Liver (tissue), 9 donors: Measurements from ENCODE around the gene ITIH4. TPM values are rescaled to one million over a fixed set of nuclear protein-coding genes. Genes with fewer than 3 reads are reported as not detected.

ENCODE experiments used
- DNase-seq: peaks from one replicate; pipeline ENCODE4 v3.0.0-alpha.2; 2017; ENCODE audit warnings: low spot score
- H3K27ac ChIP-seq, 2 donors: one replicate each; pipeline ENCODE4 v1.7.0; 2013; ENCODE audit warnings: inconsistent platforms in 2 of 2, low read length in 2 of 2, control low read depth in 1 of 2, low read depth in 1 of 2, mild to moderate bottlenecking in 1 of 2
- H3K27me3 ChIP-seq, 4 donors: one replicate each; pipeline versions ENCODE4 v1.6.1 to v1.7.0; 2013; ENCODE audit warnings: low read length in 3 of 4, inconsistent platforms in 1 of 4, mild to moderate bottlenecking in 1 of 4, moderate library complexity in 1 of 4; ENCODE audit not compliant: control insufficient read depth in 4 of 4, insufficient read depth in 4 of 4
- H3K36me3 ChIP-seq, 4 donors: one replicate each; pipeline versions ENCODE4 v1.6.1 to v1.7.0; 2013; ENCODE audit warnings: low read length in 3 of 4, mild to moderate bottlenecking in 3 of 4, low read depth in 1 of 4, moderate library complexity in 1 of 4; ENCODE audit not compliant: control insufficient read depth in 4 of 4, insufficient read depth in 3 of 4
- H3K4me1 ChIP-seq, 4 donors: one replicate each; pipeline versions ENCODE4 v1.6.1 to v1.7.0; 2013; ENCODE audit warnings: low read length in 3 of 4, mild to moderate bottlenecking in 3 of 4, moderate library complexity in 1 of 4; ENCODE audit not compliant: control insufficient read depth in 4 of 4, insufficient read depth in 4 of 4
- H3K4me3 ChIP-seq, 3 donors: one replicate each; pipeline versions ENCODE4 v1.6.1 to v1.7.0; 2013; ENCODE audit warnings: low read length in 3 of 3, control low read depth in 1 of 3, low read depth in 1 of 3, mild to moderate bottlenecking in 1 of 3
- H3K9ac ChIP-seq, 2 donors: one replicate each; pipeline ENCODE4 v1.7.0; 2013; ENCODE audit warnings: low read length in 2 of 2, mild to moderate bottlenecking in 2 of 2, moderate library complexity in 2 of 2, control low read depth in 1 of 2, low read depth in 1 of 2
- H3K9me3 ChIP-seq, 4 donors: one replicate each; pipeline versions ENCODE4 v1.6.1 to v1.7.0; 2013; ENCODE audit warnings: low read length in 3 of 4; ENCODE audit not compliant: control insufficient read depth in 4 of 4
- FOXA2 ChIP-seq: IDR thresholded peaks from 2 replicates; pipeline ENCODE4 v1.6.1; 2016; ENCODE audit warnings: antibody characterized with exemption
- HNF4A ChIP-seq, 2 donors: conservative IDR thresholded peaks; 2 replicates each; pipeline ENCODE4 v1.6.1; 2016; ENCODE audit warnings: antibody characterized with exemption in 2 of 2, mild to moderate bottlenecking in 2 of 2
- JUND ChIP-seq, 2 donors: IDR thresholded peaks; 2 replicates each; pipeline ENCODE4 v1.6.1; 2016; ENCODE audit warnings: antibody characterized with exemption in 2 of 2
- NR2F2 ChIP-seq: IDR thresholded peaks from 2 replicates; pipeline ENCODE4 v1.6.1; 2016; ENCODE audit warnings: antibody characterized with exemption
- RXRA ChIP-seq, 2 donors: IDR thresholded peaks; 2 replicates each; pipeline ENCODE4 v1.6.1; 2017 to 2018; ENCODE audit warnings: antibody characterized with exemption in 2 of 2, mild to moderate bottlenecking in 1 of 2
- SP1 ChIP-seq: IDR thresholded peaks from 2 replicates; pipeline ENCODE4 v1.6.1; 2018; ENCODE audit warnings: antibody characterized with exemption, mild to moderate bottlenecking
- TAF1 ChIP-seq: conservative IDR thresholded peaks from 2 replicates; pipeline ENCODE4 v1.6.1; 2016; ENCODE audit warnings: antibody characterized with exemption, mild to moderate bottlenecking
- WGBS: extraction: QIAGEN DNeasy Blood & Tissue Kit; methylation state at CpG from one replicate; pipeline ENCODE4 v1.1.7; 2013; 5-methylcytosine and 5-hydroxymethylcytosine counted together
- polyA plus RNA-seq, 2 donors: library from polyadenylated mRNA; stranded (reverse) in 1 of 2; unstranded in 1 of 2; fragments of 200-250 nt in 1 of 2; fragments of >200 nt in 1 of 2; fragmentation: Nextera tagmentation in 1 of 2; extraction: Ambion mirVana in 1 of 2; gene quantifications; one replicate each; pipeline versions ENCODE4 v1.2.1 to v1.2.3, GENCODE V29; 2013 to 2015
- total RNA-seq, 2 donors: library from RNA; depleted of rRNA; stranded (reverse); fragments of >200 nt; gene quantifications; one replicate each; pipeline ENCODE4 v1.2.3, GENCODE V29; 2014
- TF ChIP-seq, protein P1 (sequence below): IDR thresholded peaks from 2 replicates; pipeline ENCODE4 v1.6.1; 2016; ENCODE audit warnings: antibody characterized with exemption
- TF ChIP-seq, protein P2 (sequence below): fragments of 150-350 bp; IDR thresholded peaks from 2 replicates; pipeline ENCODE4 v1.5.1; 2017; ENCODE audit warnings: improper control_type of control experiment, low read depth, low read length; ENCODE audit not compliant: missing input control
- TF ChIP-seq, protein P3 (sequence below): IDR thresholded peaks from 2 replicates; pipeline ENCODE4 v1.6.1; 2016; ENCODE audit warnings: antibody characterized with exemption
- TF ChIP-seq, protein P4 (sequence below): IDR thresholded peaks from 2 replicates; pipeline ENCODE4 v1.6.1; 2016; ENCODE audit warnings: antibody characterized with exemption
- donor health status: healthy.
- donor health status: healthy.
- donor health status: healthy.
- donor health status: healthy.
- donor health status: healthy.

ITIH4 gene
- total and polyA plus RNA-seq, 4 donors: 447 to 3,354 (median 2,410) TPM

DNA sequence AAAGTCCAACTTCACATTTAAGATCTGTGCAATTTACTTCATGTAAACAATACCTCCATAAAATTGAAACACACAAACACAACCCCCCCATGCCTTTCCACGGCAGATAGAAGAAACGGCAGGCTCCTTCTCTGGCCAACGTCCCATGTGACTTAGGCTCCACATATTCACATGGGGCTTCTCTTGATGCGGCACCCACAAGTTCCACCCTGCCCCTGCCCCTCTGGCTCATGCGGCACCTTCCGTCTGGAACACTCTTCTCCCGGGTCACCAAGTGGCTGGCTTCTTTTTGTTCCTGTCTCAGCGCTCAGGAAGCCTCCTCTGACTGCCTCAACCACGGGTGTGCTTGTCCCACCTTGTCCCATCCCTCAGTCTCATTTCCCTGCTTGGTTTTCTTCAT, 41.3 kb upstream of the ITIH4 start:
- DNase-seq: no peak
- H3K27me3 ChIP-seq: no peaks in the 10 kb centered on the region
- no peak overlapping the region for H3K9ac ChIP-seq
- no peak overlapping the region for H3K27ac ChIP-seq
- H3K4me1 ChIP-seq: peaks cover 0 to 4% (median 1%) of the 10 kb centered on the region in 4 donors
- WGBS: 83% methylated on average over 9 of the region's 9 CpGs
- no peaks in the 10 kb centered on the region for H3K9me3 ChIP-seq
- TF ChIP-seq SP1: no peak
- TF ChIP-seq, protein P1, sequence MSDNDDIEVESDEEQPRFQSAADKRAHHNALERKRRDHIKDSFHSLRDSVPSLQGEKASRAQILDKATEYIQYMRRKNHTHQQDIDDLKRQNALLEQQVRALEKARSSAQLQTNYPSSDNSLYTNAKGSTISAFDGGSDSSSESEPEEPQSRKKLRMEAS: no peak
- H3K36me3 ChIP-seq: no peaks in the 10 kb centered on the region
- no peak overlapping the region for H3K4me3 ChIP-seq

DNA sequence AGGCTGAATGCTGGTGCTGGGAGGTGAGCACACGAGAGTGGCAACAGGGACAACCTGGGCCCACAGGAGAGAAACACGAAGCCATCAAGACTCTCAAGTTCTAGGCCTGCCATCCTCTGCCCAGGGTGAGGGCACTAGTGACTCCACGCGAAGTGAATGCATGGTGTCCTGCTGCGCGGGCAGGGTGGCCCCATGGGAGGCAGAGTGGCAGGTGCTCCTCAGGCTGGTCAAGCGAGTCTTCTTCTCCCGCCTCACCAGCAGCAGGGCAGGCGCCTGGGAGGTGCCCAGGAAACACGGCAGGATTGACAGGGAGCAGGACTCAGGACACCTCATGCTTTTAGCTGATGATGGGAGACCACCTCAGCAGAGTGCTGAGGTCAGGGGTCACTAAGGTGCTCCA, 40.0 kb upstream of the ITIH4 start:
- no peaks in the 10 kb centered on the region for H3K27me3 ChIP-seq
- peaks cover 0 to 4% (median 0%) of the 10 kb centered on the region in 4 donors for H3K4me1 ChIP-seq
- H3K27ac ChIP-seq: no peak overlapping the region
- TF ChIP-seq JUND (IDR thresholded peaks at IDR 0.05): no peak
- TF ChIP-seq, protein P2, sequence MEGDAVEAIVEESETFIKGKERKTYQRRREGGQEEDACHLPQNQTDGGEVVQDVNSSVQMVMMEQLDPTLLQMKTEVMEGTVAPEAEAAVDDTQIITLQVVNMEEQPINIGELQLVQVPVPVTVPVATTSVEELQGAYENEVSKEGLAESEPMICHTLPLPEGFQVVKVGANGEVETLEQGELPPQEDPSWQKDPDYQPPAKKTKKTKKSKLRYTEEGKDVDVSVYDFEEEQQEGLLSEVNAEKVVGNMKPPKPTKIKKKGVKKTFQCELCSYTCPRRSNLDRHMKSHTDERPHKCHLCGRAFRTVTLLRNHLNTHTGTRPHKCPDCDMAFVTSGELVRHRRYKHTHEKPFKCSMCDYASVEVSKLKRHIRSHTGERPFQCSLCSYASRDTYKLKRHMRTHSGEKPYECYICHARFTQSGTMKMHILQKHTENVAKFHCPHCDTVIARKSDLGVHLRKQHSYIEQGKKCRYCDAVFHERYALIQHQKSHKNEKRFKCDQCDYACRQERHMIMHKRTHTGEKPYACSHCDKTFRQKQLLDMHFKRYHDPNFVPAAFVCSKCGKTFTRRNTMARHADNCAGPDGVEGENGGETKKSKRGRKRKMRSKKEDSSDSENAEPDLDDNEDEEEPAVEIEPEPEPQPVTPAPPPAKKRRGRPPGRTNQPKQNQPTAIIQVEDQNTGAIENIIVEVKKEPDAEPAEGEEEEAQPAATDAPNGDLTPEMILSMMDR: no peak
- no peak for TF ChIP-seq TAF1
- TF ChIP-seq, protein P1: no peak
- TF ChIP-seq HNF4A (conservative IDR thresholded peaks at IDR 0.05): no peak
- TF ChIP-seq FOXA2: no peak
- TF ChIP-seq, protein P3, sequence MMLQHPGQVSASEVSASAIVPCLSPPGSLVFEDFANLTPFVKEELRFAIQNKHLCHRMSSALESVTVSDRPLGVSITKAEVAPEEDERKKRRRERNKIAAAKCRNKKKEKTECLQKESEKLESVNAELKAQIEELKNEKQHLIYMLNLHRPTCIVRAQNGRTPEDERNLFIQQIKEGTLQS: no peak
- TF ChIP-seq NR2F2: no peak
- 98% methylated on average over 10 of the region's 10 CpGs for WGBS
- no peak overlapping the region for H3K9ac ChIP-seq
- DNase-seq: no peak
- H3K9me3 ChIP-seq: no peaks in the 10 kb centered on the region
- no peaks in the 10 kb centered on the region for H3K36me3 ChIP-seq
- no peak overlapping the region for H3K4me3 ChIP-seq

DNA sequence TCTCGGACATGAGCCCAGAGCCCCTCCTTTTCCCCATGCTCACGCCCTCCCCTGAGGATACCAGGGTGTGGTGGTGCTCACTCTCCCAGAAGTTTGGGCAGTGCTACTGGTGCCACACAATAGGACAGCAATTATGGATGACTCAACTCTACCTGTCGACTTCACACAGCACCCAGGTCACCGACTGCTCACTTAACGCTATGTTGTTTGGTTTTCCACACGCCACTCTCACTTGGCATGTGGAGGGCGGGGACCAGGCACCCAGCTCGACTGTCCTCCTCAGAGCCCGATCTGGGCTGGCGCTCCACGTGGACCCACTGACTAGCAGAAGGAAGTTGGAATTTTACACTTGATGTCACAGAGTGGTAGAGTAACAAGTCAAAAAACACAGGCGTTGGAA, 36.0 kb upstream of the ITIH4 start:
- no peak for TF ChIP-seq FOXA2
- TF ChIP-seq, protein P2: no peak
- TF ChIP-seq, protein P4, sequence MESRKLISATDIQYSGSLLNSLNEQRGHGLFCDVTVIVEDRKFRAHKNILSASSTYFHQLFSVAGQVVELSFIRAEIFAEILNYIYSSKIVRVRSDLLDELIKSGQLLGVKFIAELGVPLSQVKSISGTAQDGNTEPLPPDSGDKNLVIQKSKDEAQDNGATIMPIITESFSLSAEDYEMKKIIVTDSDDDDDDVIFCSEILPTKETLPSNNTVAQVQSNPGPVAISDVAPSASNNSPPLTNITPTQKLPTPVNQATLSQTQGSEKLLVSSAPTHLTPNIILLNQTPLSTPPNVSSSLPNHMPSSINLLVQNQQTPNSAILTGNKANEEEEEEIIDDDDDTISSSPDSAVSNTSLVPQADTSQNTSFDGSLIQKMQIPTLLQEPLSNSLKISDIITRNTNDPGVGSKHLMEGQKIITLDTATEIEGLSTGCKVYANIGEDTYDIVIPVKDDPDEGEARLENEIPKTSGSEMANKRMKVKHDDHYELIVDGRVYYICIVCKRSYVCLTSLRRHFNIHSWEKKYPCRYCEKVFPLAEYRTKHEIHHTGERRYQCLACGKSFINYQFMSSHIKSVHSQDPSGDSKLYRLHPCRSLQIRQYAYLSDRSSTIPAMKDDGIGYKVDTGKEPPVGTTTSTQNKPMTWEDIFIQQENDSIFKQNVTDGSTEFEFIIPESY: no peak
- TF ChIP-seq HNF4A (conservative IDR thresholded peaks at IDR 0.05): no peak
- TF ChIP-seq, protein P3: no peak
- TF ChIP-seq NR2F2: no peak
- TF ChIP-seq RXRA (IDR thresholded peaks at IDR 0.05): no peak
- H3K9ac ChIP-seq: no peak overlapping the region
- no peak overlapping the region for H3K27ac ChIP-seq
- no peak for DNase-seq
- H3K9me3 ChIP-seq: no peaks in the 10 kb centered on the region
- H3K4me3 ChIP-seq: no peak overlapping the region
- H3K27me3 ChIP-seq: no peaks in the 10 kb centered on the region
- H3K36me3 ChIP-seq: no peaks in the 10 kb centered on the region
- no peaks in the 10 kb centered on the region for H3K4me1 ChIP-seq
- WGBS: 95% methylated on average over 12 of the region's 12 CpGs
